ENCODE measurements around the gene DAAM1.

Gene DAAM1

DNA sequence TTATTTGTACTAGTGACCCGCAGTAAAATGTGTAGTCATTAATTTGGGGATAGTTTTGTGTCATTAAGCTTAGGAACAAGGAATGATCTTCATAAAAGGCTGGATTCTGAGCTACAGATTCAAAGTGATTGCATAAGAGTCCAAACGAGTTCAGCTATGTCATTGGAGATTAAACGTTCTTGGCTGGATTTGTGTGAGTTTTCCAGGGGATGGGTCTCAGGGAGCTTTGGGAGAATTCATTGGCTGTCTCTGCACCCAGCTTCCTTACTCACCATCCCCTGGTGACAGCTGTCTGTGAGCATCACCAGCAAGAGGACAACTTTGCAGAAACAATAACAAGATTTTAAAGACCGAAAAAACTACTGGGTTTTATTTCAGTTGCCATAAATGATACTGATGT, 130.4 kb downstream of the DAAM1 start:
- DNase-seq: no peak

DNA sequence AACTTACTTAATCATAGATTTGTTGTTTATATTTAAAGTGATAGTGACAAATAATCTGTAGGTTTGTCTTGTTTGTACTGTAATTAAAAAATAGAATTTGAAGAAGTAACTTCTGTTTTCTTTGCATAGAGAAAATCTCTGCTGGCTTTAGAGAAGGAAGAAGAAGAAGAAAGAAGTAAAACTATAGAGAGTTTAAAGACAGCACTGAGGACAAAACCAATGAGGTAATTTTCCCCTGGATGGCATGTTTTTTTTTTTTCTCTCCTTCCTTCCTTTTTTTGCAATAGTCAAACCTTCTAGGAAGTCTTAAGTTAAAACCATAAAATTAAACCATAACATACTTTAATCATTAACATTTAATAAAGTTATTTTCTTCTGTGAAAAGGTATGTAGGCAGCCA, 131.9 kb downstream of the DAAM1 start:
- DNase-seq: no peak

DNA sequence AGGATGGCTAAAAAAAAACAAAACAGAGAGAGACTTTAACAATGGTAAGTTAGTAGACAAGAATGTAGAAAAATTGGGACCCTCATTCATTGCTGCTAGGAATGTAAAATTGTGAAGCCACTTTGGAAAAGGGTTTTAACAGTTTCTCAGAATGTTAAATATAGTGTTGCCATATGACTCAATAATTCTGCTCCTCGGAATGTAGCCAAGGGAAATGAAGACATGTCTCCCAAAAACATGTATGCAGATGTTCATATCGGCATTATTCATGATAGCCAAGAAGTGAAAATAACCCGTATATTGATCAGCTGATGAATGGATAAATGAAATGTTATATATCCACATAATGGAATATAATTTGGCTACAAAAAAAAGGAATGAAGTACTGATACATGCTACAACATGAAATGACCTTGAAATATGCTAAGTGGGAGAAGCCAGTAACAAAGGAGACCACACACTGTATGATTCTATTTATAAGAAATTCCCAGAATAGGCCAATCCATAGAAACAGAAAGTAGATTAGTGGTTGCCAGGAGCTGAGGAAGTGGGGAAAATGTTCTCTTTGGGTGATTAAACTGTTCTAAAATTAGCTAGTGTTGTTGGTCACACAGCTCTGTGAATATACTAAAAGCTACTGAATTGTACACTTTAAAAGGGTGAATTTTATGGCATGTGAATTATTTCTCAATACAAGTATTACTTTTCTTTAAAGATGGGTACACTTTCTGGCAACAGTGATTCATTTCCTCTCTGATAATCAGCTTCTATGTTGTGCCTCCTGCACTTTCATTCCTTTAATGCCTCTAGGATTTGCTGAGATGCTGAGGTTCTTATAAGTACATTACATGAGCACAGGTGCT, 132.5 kb downstream of the DAAM1 start:
- no peak for DNase-seq

DNA sequence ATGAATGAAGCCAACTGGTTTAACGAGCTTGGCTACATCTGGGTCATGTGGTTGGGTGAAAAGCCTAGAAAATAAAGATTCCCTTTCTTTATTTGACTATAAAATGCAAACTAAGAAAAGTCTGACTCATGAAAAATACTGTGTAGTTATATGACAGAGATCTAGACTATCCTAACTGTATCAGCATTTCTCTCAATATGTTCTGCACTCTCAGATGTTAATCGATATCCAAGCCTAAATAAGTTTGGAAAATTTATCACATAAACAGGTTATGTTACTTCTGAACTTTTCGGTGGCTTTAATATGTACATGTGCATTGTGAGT, 133.1 kb downstream of the DAAM1 start:
- DNase-seq: no peak

DNA sequence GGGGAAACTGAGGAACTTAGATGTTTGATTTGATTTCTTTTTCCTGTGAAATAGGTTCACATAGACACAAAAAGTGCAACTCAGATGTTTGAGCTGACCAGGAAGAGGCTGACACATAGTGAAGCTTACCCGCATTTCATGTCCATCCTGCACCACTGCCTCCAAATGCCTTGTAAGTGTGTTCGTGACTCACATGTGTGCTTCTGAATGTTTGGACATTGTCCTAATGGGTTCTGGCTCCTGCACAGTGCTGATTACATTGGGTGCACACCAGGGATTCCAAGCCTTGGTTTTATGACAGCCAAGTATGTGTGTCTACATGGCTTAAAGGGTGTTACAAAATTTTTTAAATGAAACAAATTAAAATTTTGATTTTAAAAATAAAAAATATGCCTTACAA, 137.4 kb downstream of the DAAM1 start:
- no peak for DNase-seq

DNA sequence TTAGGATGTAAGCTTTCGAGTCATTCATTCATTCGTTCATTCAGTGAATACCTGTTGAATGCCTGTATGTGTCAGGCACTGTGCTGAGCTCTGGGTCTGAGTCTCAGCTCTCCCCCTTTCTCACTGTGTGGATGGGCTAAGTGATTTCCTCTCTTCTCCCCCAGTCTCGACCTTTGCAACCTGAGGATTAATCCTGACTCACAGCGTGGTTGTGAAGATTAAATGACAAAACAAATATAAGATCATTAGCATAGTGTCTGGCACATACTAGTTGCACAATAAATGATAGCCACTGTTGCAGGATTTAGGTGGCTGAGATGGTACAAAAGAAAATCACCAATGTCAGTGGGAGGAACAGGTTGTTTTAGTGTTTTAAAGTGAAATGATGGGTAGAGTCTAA, 140.0 kb downstream of the DAAM1 start:
- DNase-seq: no peak

DNA sequence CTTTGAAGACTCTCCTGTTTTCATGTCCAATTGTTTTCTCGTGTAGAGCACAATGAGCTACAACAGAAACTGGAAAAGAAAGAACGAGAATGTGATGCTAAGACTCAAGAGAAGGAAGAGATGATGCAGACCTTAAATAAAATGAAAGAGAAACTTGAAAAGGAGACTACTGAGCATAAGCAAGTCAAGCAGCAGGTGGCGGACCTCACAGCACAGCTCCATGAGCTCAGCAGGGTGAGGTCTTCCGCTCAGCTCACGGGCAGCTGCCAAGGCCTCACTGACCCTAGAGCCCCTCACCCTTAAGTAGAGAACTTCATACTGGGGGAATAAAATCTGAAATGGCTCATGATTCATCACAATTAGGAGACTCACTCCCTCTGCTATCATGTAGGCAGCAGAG, 142.0 kb downstream of the DAAM1 start:
- DNase-seq: no peak

DNA sequence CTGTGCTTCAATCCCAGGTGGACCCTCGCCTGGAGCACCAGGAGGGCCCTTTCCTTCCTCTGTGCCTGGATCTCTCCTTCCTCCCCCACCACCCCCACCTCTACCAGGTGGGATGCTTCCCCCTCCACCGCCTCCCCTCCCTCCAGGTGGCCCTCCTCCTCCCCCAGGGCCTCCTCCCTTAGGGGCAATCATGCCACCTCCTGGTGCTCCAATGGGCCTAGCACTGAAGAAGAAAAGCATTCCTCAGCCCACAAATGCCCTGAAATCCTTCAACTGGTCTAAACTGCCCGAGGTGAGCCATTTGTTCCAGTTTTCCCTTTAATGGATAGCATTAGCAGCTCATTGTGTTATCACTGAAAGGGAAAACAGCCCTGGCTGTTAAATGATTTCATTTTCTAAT, 142.8 kb downstream of the DAAM1 start:
- DNase-seq: no peak

DNA sequence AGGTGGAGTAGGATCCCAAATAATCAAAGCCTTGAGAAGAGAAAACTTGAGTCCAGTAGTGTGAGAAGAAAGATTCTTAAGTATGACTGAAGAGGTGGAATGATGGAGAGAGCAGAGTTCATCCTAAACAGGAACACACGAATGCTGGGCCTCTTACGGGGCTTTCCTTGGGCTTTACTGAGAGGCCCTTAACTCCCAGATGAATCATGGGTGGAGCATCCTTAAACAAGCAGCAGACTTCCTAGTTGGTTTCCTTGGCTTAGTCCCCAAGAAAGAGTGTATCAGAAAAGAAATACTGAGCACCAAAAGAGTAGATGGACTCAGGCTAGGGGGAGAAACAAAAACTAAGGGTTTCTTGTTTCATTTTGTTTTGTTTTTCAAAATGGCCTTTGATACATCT, 144.3 kb downstream of the DAAM1 start:
- no peak for DNase-seq

DNA sequence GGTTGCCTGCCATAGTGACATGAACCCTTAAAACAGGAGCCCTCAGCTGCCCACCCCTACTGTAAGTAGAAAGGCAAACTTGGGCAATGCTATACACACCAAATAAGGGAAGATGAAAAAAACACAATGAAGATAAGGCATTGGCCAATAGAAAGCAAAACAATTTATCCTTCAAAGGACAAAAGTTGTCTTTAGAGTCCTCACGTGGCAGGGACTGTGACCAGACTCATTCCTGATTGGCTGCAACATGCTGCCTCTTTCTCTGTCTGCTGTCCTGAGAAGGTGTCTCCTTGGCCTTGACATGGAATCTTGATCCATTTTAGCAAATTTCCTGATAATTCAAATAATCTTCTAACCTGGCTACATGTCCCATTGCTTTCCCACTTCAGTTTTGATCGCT, 144.8 kb downstream of the DAAM1 start:
- no peak for DNase-seq

DNA sequence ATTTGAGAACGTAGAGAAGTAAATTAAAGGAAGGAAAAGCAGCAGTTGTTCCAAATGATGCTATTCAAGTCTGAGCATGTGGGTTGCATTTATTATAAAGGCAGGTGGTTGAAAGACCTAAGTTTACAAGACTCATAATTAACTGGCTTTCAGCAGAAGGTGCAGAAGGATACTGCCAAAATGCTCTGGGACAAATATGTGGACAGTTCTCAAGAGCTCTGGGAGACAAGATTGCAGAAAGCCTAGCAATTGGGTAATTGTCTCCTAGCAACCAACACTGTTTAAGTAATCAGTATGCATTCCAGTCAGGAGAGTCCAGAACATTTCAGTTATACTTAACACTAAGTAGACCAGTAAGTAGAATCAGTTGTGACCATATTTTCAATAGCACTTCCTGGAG, 145.2 kb downstream of the DAAM1 start:
- no peak for DNase-seq

DNA sequence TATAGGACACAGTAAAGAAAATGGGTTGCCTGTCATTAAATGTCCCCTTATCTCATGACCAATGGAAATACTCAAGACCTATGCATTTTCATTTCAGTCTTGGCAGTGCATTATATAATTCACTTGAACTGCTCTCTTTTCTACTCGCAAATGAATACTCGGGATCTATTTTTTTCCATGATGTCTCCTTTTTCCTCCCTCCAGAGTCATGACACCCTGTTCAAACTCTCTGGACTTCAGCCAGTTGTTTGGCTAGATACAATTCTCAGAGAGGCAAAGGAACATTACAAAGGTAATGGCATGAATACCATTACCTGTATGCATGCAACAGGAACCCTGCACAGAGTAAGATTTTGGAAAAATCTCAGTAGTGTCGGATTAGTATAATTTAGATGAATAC, 145.8 kb downstream of the DAAM1 start:
- DNase-seq: no peak

DNA sequence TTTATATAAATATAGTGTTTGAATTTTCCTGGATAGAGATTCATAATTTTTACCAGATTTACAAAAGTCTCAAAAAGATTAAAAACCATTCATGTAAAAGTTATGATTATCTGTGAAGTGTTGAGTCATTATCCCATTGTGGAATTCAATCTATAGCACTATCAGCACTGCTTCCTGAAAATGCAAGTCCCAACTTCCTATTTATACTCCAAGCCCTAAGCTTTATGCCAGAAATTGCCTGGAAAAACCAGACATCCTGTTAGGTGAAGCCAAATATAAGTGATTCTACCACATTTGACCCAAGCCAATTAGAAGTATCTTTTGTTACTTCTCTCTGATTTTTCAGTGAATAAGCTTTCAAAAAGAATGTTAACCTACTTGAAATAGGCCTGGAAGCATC, 147.6 kb downstream of the DAAM1 start:
- no peak for DNase-seq

DNA sequence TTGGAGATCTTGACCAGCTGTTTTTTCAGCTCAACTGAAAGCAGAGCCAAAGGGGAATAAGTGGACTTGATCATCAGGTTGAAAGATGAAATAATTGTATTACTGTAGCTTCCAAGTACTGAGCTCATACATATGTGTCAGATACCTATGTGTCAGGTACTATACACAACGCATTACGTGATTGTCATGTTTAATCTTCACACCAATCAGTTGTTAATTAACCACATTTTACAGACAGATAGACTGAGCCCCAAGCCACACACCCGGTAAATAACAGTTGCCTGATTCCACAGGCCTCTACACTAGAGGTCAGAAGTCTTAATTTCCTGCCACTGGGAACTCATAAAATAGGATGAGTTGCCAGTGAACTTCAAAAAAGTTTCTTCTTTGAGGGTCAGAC, 148.2 kb downstream of the DAAM1 start:
- DNase-seq: no peak

DNA sequence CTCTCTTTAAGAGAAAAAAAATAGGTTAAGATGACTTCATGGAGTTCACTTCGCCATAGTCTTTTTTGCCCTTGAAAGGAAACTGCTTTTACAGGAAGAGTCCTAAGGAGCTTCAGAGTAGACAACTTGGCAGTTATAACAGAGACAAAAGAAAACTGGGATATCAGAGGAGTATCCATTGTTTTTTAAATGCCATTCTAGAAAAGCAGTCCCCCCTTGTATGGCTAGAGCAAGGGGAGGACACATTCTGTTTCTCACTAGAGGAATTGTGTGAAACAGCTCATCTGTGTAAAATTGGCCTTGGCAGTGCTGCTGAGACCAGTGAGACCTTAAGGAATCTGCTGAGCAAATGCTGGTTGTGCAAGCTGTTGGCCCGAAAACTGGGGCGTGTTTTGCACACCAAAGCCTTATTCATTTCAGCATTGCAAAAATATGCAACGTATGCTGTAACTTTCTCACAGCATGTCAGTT, 148.7 kb downstream of the DAAM1 start:
- DNase-seq: no peak

DNA sequence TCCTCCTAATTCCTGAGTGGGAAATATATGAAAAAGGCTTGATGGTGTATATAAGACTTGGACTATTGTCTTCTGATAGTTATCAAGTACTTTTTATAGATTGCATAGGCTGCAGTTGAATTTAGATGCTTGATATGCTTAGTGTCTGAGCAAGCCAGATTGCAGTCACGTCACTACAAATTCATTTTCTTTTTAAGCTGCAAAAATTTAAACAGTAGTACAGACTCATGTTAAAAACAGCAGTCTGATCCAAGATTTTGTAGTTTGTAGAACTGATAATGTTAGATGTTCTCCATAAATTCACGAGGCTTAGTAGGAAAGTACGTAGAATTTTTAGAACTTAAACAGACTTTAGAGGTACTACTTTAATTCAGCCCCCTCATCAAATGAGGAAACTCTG, 150.3 kb downstream of the DAAM1 start:
- DNase-seq: no peak

DNA sequence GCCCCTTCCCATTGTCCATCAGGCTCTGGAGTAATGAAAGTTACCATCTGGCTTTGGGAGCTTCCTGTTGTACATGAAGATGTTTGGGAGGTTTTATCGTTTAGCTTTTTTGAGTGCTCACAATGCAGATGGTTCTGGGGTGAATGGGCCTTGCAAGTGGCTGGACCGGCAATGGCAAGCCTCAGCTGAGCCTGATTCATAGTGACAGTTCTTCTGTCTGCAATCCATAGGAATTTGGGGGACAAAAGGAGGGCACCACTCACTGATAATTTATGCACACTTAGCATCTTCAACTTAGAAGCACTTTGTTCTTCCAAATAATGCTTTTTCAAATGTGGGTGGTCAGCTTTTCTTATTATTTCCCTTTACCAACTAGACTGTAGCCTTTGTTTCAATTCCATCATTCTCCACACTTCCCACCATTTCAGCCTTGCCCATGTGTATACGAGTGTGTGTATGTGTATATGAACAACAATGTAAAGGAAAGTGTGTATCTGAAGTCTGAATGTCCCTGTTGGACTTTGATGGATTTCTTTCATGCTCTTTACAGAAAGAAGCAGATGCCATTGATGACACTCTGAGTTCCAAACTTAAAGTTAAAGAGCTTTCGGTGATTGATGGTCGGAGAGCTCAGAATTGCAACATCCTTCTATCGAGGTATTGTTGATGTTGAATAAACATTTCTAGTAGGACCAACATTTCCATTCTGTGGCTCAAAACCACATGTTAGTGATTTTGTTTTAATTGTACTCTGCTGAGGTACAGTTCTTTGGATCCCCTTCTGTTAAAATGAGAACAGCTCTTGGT, 151.3 kb downstream of the DAAM1 start:
- no peak for DNase-seq

DNA sequence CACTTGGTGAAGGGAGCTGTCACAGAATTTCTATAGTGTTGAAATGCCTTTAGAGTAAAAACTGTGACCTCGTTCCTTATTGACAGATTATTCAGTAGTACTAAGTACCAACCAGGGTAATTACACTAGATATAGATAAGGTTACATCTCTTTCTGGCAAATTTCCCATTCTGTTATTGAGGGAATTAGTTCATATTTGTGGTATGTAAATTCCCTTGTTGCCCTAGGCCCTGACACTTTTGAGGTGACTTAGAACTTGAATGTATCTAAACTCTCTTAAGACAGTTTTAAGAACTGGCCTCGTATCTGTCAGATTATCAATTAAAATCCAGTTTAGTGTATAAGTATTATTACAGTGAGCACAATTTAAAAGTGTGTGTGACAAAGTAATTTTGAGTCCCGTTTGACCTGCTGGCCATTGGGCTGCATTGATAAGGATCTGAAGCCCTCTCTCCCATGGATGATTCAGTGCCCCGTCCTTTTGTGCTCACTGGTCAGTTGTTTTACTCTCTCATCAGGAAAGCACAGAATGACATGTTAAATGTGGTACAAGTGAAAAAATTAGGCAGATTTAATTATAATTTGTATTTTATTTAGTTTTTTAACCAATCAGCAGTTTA, 153.5 kb downstream of the DAAM1 start:
- no peak for DNase-seq

DNA sequence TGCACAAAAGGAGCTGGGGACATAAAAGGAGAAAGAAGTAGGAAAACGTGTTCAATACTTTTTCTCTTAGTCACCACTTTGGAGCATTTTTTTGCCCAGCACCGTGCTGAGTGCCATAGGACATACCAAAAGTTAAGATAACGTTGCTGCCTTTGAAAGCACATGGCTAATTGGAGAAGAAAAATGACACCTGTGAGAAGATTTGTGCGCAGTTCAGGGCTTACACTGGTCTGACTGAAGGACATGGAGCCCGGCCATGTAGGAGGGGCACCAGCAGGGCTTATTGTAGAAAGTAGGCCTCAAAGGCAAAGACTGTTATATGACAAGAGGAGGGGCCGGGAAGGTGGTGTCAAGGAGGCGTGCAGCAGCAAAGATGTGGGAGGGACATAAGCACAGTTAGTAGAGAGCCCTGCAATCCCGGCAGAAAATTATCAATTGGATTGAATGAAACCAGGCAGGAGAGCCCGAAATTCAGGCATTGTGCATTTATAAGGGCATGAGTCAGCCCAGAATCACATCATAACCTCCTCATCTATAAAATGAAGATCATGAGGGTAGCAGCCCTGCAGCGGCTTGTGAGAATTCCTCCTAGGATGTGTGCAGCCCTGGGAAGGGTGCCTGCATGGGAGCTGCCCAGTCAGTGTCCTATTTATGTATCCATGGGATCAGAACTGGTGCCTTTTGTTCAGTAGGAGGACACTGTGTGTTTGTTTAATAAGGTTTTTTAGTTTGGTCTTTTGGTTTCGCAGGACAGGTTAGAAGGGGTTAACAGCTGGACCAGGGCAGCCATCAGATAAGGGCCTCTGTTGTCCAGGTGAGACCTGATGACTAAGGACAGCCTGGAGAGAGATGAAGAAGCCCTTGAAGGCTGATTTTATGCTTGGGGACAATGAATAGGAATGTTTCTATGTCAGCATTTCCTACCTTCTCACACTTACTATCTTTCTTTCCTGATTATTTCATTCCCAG, 154.3 kb downstream of the DAAM1 start:
- no peak for DNase-seq

DNA sequence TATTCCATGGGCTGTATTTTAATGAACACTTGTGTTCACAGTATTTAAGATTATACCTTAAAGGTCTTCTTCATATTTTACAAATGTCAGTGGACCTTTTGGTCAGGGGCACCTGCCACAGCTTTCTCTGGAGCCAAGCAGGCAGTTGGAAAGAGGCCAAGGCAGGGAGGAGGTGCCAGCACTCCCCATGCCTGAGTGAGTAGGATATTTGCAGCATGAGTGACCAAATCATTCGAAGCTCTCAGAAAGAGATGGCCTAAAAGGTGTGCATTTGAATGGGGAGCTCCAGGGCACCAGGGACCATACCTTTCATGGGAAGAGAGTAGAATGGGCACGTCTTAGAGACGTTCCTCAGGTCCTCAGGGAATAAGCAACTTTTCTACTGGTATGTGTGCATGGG, 155.1 kb downstream of the DAAM1 start:
- DNase-seq: no peak

DNA sequence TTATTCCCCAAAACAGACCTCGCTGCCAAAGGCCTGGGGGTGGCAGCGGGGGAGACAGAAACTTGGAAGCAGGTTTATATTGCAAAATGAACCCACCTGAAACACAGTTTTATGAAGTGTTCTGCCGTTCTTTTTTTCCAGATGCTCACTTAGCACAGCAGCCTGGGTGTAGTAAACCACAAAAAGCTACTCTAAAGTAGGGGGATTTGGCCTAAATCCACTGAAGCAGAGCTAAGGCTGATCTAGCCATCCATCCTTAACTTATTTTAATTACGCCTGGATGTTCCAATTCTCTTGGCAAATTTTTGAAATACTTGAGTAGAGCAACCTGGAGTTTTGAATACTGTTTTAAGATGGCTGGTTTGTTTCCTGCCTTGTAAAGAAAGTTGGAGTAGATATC, 155.5 kb downstream of the DAAM1 start:
- DNase-seq: no peak

DNA sequence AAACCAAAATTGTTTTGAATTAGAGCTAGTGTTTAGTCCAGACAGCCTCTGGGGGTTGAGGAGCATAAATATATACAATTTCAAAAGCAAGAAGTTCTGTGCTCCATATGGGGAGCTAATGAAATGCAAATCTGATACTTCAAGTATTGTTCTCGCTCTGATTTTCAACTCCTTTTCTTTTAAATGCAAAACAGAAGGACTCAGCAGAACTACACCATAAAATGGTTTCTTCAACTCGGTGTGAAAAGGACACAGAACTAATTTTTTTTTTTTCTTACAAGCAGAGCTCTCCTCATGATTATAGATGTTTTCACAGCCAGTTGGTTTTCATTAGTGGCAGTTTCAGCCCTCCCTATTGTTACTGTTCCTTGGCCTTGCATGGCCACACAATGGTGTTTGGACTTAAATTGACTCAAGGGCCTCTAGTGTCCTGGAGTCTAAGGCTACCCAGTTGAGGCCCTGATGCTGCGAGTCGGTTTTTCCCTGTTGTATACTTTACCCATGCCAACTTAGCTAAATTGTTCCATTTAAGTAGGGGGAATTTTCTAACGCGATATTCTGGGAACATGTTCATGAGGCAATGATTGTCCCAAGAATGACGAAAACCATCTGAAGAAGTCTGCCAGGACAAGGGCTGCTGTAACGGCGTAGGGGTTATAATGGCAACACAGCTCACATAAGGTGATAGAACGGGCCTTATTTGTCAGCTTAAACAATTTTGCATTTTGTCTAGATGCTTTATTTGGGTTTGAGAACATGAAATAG, 156.4 kb downstream of the DAAM1 start:
- DNase-seq: no peak

Measured in right forelimb (tissue), 1 donor.